HepG2 (cell line): Measurements from ENCODE around the gene SOST. TPM values are rescaled to one million over a fixed set of nuclear protein-coding genes. Genes with fewer than 3 reads are reported as not detected.

Experiments used
- ATF1 ChIP-seq: IDR thresholded peaks from 2 replicates; pipeline ENCODE4 v1.6.1; 2016; ENCODE audit warnings: mild to moderate bottlenecking, control low read depth
- ATF3 ChIP-seq: sonication (generic); formaldehyde crosslinking; IDR thresholded peaks from 2 replicates; pipeline ENCODE4 v1.4.0; 2020; ENCODE audit warnings: missing genetic modification reagents
- BRD4 ChIP-seq: sonication (generic); formaldehyde crosslinking; IDR thresholded peaks from 2 replicates; pipeline ENCODE4 v1.4.0; 2020; ENCODE audit warnings: missing genetic modification reagents
- E2F5 ChIP-seq: sonication (generic); formaldehyde crosslinking; conservative IDR thresholded peaks from 2 replicates; pipeline ENCODE4 v1.4.0; 2020; ENCODE audit warnings: missing genetic modification reagents
- ETV6 ChIP-seq: sonication (generic); formaldehyde crosslinking; conservative IDR thresholded peaks from 2 replicates; pipeline ENCODE4 v1.4.0; 2020; ENCODE audit warnings: missing genetic modification reagents
- FOXO1 ChIP-seq: sonication (generic); formaldehyde crosslinking; IDR thresholded peaks from 2 replicates; pipeline ENCODE4 v1.4.0; 2020; ENCODE audit warnings: missing genetic modification reagents
- ISX ChIP-seq: sonication (generic); formaldehyde crosslinking; conservative IDR thresholded peaks from 2 replicates; pipeline ENCODE4 v1.5.0; 2020; ENCODE audit warnings: missing genetic modification reagents
- MZF1 ChIP-seq: sonication (generic); formaldehyde crosslinking; IDR thresholded peaks from 2 replicates; pipeline ENCODE4 v1.8.1; 2023; ENCODE audit warnings: mild to moderate bottlenecking, missing genetic modification reagents, borderline replicate concordance
- NR3C1 ChIP-seq: sonication (generic); formaldehyde crosslinking; IDR thresholded peaks from 2 replicates; pipeline ENCODE4 v1.4.0; 2020; ENCODE audit warnings: missing genetic modification reagents
- REL ChIP-seq: sonication (generic); formaldehyde crosslinking; conservative IDR thresholded peaks from 2 replicates; pipeline ENCODE4 v1.8.0; 2022; ENCODE audit warnings: mild to moderate bottlenecking, missing genetic modification reagents, moderate library complexity
- RELA ChIP-seq: sonication (generic); formaldehyde crosslinking; IDR thresholded peaks from 2 replicates; pipeline ENCODE4 v1.4.0; 2020; ENCODE audit warnings: missing genetic modification reagents
- REXO4 ChIP-seq: sonication (generic); formaldehyde crosslinking; IDR thresholded peaks from 2 replicates; pipeline ENCODE4 v1.8.0; 2022; ENCODE audit warnings: missing genetic modification reagents, mild to moderate bottlenecking, borderline replicate concordance
- TBX2 ChIP-seq: sonication (generic); formaldehyde crosslinking; IDR thresholded peaks from 2 replicates; pipeline ENCODE4 v1.5.0; 2020; ENCODE audit warnings: missing genetic modification reagents, mild to moderate bottlenecking, borderline replicate concordance
- UBTF ChIP-seq: sonication (generic); formaldehyde crosslinking; IDR thresholded peaks from 2 replicates; pipeline ENCODE4 v1.4.0; 2020; ENCODE audit warnings: mild to moderate bottlenecking, missing genetic modification reagents
- YEATS4 ChIP-seq: sonication (generic); formaldehyde crosslinking; IDR thresholded peaks from 2 replicates; pipeline ENCODE4 v1.4.0; 2020; ENCODE audit warnings: missing genetic modification reagents, borderline replicate concordance
- ZBTB46 ChIP-seq: sonication (generic); formaldehyde crosslinking; IDR thresholded peaks from 2 replicates; pipeline ENCODE4 v1.4.0; 2020; ENCODE audit warnings: mild to moderate bottlenecking, missing genetic modification reagents, borderline replicate concordance
- ZBTB49 ChIP-seq: sonication (generic); formaldehyde crosslinking; IDR thresholded peaks from 2 replicates; pipeline ENCODE4 v1.4.0; 2020; ENCODE audit warnings: missing genetic modification reagents, borderline replicate concordance
- ZNF230 ChIP-seq: sonication (generic); formaldehyde crosslinking; IDR thresholded peaks from 2 replicates; pipeline ENCODE4 v1.4.0; 2020; ENCODE audit warnings: mild to moderate bottlenecking, missing genetic modification reagents
- ZNF253 ChIP-seq: sonication (generic); formaldehyde crosslinking; IDR thresholded peaks from 2 replicates; pipeline ENCODE4 v1.8.0; 2022; ENCODE audit warnings: mild to moderate bottlenecking, missing genetic modification reagents, borderline replicate concordance
- ZNF33B ChIP-seq: sonication (generic); formaldehyde crosslinking; IDR thresholded peaks from 2 replicates; pipeline ENCODE4 v1.5.1; 2020; ENCODE audit warnings: mild to moderate bottlenecking, missing genetic modification reagents
- ZNF580 ChIP-seq: IDR thresholded peaks from 2 replicates; pipeline ENCODE4 v1.6.1; 2016; ENCODE audit warnings: low read depth, borderline replicate concordance
- polyA plus RNA-seq, 8 experiments: library from polyadenylated mRNA; depleted of rRNA in 3 of 8; stranded (reverse) in 7 of 8; unstranded in 1 of 8; fragments of >200 nt; fragmentation: Illumina TruSeq in 4 of 8; extraction: Trizol in 4 of 8; gene quantifications; 2 replicates each; pipeline versions ENCODE4 v1.2.1 to v1.2.3, GENCODE V29; 2011 to 2016; ENCODE audit warnings: low read depth in 4 of 8, missing spikeins in 1 of 8, mixed read lengths in 1 of 8; ENCODE audit not compliant: insufficient read depth in 1 of 8
- total RNA-seq, 5 experiments: library from RNA; depleted of rRNA; stranded (reverse); fragments of >200 nt; fragmentation: Illumina TruSeq; extraction: Trizol; gene quantifications; 2 replicates each; pipeline ENCODE4 v1.2.3, GENCODE V29; 2016; ENCODE audit warnings: low read depth in 1 of 5

Gene SOST
- total and polyA plus RNA-seq, 2 of the 13 experiments (the other 11 are each of a cell fraction or from before 2014, with no cell fraction given) = not detected

- no peak for TF ChIP-seq REL (CRISPR knock-in tag)
- TF ChIP-seq ZNF580 = no peak
- 0 out of 2 replicates have a peak, but pooled peaks have one; percentile 14 for TF ChIP-seq ISX
- no peak for TF ChIP-seq ATF3 (CRISPR knock-in tag)
- TF ChIP-seq ZBTB46 (CRISPR knock-in tag) = no peak
- TF ChIP-seq YEATS4 (CRISPR knock-in tag) = no peak
- TF ChIP-seq ZNF253 (CRISPR knock-in tag) = no peak
- TF ChIP-seq NR3C1 = no peak
- no peak for TF ChIP-seq ZBTB49
- TF ChIP-seq ATF1 = no peak
- TF ChIP-seq MZF1 (CRISPR knock-in tag) = no peak
- no peak for TF ChIP-seq BRD4 (CRISPR knock-in tag)
- TF ChIP-seq ZNF230 (CRISPR knock-in tag) = peak; percentile 16; the same call in 1 of the 2 replicates
- TF ChIP-seq REXO4 (CRISPR knock-in tag) = no peak
- TF ChIP-seq FOXO1 (CRISPR knock-in tag) = no peak
- no peak for TF ChIP-seq ETV6
- no peak for TF ChIP-seq E2F5 (CRISPR knock-in tag)
- TF ChIP-seq UBTF = no peak; the same call in 1 of the 2 replicates
- no peak for TF ChIP-seq RELA
- 0 out of 2 replicates have a peak, but pooled peaks have one; percentile 12 for TF ChIP-seq TBX2
- no peak for TF ChIP-seq ZNF33B
Measured at GRCh38 chr17:43779145-43780125, 20.8 kb upstream of the SOST start (continued).
